Uterus (tissue), 4 donors: Measurements from ENCODE around the gene AGPAT1. TPM values are rescaled to one million over a fixed set of nuclear protein-coding genes. Genes with fewer than 3 reads are reported as not detected.

Source experiments
- DNase-seq, 2 donors: peaks; one replicate each; pipeline ENCODE4 v3.0.0-alpha.2; 2019 to 2020
- H3K27ac ChIP-seq, 2 donors: fragments of 200-600 bp; sonication (generic); 1 replicate in 1 of 2; 2 replicates in 1 of 2; pipeline ENCODE4 v1.5.1; 2016 to 2018
- H3K27me3 ChIP-seq, 2 donors: fragments of 200-600 bp; sonication (generic); one replicate each; pipeline ENCODE4 v1.5.1; 2018 to 2019; ENCODE audit warnings: control low read depth in 1 of 2
- H3K36me3 ChIP-seq, 2 donors: fragments of 200-600 bp; sonication (generic); one replicate each; pipeline ENCODE4 v1.5.1; 2019; ENCODE audit warnings: control low read depth in 1 of 2
- H3K4me1 ChIP-seq, 2 donors: fragments of 200-600 bp; sonication (generic); one replicate each; pipeline ENCODE4 v1.5.1; 2018 to 2019; ENCODE audit warnings: control low read depth in 1 of 2
- H3K4me3 ChIP-seq, 2 donors: fragments of 200-600 bp; sonication (generic); 1 replicate in 1 of 2; 2 replicates in 1 of 2; pipeline ENCODE4 v1.5.1; 2018 to 2019; ENCODE audit warnings: mild to moderate bottlenecking in 1 of 2
- H3K9me3 ChIP-seq, 2 donors: fragments of 200-600 bp; sonication (generic); one replicate each; pipeline ENCODE4 v1.5.1; 2019; ENCODE audit warnings: control low read depth in 1 of 2
- POLR2A ChIP-seq, 2 donors: fragments of 450-650 bp; IDR thresholded peaks; one replicate each; pipeline ENCODE4 v1.6.1; 2016; ENCODE audit warnings: antibody characterized with exemption in 2 of 2, mild to moderate bottlenecking in 1 of 2, moderate library complexity in 1 of 2
- intact Hi-C: fragments of 100-400 bp; cut with DNase I; formaldehyde crosslinking; loops from one replicate; pipeline ENCODE4 v1.15.1; 2023; ENCODE audit warnings: low total_unique reads
- total RNA-seq, 4 donors: library from RNA; depleted of rRNA in 3 of 4; stranded (reverse); fragments of >200 nt in 3 of 4; gene quantifications; one replicate each; pipeline versions ENCODE4 v1.1.0 to v1.2.4, GENCODE V29; 2014 to 2023
- TF ChIP-seq, protein P1 (sequence below), 4 experiments: fragments of 200-600 bp in 2 of 4; fragments of 450-650 bp in 2 of 4; sonication (generic) in 2 of 4; IDR thresholded peaks; one replicate each; pipeline ENCODE4 v1.5.1; 2016 to 2019; ENCODE audit warnings: antibody characterized with exemption in 4 of 4, mild to moderate bottlenecking in 2 of 4, moderate library complexity in 1 of 4
- donor health status: DM: yes; HTN: yes; CAD: no.

AGPAT1 gene
- total RNA-seq, 4 donors from 2014 or later = 14.2 to 71.2 (median 37.7) TPM

DNA sequence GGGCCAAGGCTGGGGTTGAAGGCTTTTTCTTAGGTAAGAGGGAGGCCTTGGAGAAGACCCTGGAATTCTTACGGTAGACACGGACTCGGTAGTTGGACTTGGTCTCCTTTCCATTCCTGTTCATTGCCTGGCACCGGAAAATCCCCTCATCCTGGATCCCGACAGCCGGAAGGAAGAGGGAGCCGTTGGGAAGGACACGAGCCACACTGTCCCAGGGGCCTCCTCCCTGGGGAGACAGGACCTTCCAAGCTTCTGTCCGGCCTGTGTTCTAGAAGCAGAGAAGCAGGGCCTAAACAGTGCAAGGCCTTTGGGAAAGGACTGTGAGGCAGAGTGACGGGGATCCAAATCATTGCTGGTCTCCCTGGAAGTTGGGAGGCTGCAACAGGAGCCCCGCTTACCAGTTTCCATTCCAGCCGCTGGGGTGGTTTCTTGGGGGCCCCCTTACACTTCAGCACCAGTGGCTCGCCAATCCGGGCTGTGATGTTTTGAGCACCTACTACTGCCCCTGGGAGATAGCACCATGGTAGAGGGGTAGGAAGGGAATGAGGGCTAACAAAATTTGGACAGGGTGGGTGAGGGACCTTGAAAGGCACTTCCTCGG, 7.7 kb upstream of the AGPAT1 start:
- Histone ChIP-seq H3K4me1 (peaks cover 9 to 14% of the 10 kb centered on the region in 2 donors), H3K9me3 (no peaks in the 10 kb centered on the region), H3K36me3 (no peaks in the 10 kb centered on the region), H3K27me3 (no peaks in the 10 kb centered on the region), H3K27ac (peak overlapping the region; percentile 83 to 100), H3K4me3 (no peak overlapping the region)
- no peak for DNase-seq
- no peak for TF ChIP-seq POLR2A (IDR thresholded peaks at IDR 0.05)
- TF ChIP-seq, protein P1, sequence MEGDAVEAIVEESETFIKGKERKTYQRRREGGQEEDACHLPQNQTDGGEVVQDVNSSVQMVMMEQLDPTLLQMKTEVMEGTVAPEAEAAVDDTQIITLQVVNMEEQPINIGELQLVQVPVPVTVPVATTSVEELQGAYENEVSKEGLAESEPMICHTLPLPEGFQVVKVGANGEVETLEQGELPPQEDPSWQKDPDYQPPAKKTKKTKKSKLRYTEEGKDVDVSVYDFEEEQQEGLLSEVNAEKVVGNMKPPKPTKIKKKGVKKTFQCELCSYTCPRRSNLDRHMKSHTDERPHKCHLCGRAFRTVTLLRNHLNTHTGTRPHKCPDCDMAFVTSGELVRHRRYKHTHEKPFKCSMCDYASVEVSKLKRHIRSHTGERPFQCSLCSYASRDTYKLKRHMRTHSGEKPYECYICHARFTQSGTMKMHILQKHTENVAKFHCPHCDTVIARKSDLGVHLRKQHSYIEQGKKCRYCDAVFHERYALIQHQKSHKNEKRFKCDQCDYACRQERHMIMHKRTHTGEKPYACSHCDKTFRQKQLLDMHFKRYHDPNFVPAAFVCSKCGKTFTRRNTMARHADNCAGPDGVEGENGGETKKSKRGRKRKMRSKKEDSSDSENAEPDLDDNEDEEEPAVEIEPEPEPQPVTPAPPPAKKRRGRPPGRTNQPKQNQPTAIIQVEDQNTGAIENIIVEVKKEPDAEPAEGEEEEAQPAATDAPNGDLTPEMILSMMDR (IDR thresholded peaks at IDR 0.05) = no peak
- intact Hi-C loops = no loop called here

DNA sequence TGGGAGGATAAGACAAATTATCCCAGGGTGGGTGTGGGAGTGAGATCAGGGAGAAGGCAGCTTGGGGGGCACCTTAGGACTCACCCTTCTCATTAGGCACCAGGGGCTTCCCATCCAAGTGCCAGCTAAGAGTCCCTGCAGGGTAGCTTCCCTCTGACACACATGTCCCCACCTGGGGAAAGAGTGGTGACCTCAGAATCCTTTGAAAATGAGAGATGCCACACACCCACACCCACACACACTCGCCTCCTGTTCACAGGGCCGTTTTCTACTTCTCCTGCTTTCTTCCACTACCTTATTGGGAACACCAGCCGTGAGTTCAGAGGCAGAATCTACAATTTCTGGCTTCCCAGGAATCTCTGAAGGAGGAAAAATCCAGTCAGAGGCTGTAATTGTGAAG, 7.1 kb upstream of the AGPAT1 start:
- TF ChIP-seq POLR2A (IDR thresholded peaks at IDR 0.05) = no peak
- TF ChIP-seq, protein P1 (IDR thresholded peaks at IDR 0.05) = no peak
- Histone ChIP-seq H3K36me3 (no peaks in the 10 kb centered on the region), H3K4me1 (peaks cover 9 to 14% of the 10 kb centered on the region in 2 donors), H3K27me3 (no peaks in the 10 kb centered on the region), H3K9me3 (no peaks in the 10 kb centered on the region), H3K4me3 (no peak overlapping the region), H3K27ac (peak overlapping the region; percentile 83 to 100)
- intact Hi-C loops = no loop called here
- DNase-seq = no peak

DNA sequence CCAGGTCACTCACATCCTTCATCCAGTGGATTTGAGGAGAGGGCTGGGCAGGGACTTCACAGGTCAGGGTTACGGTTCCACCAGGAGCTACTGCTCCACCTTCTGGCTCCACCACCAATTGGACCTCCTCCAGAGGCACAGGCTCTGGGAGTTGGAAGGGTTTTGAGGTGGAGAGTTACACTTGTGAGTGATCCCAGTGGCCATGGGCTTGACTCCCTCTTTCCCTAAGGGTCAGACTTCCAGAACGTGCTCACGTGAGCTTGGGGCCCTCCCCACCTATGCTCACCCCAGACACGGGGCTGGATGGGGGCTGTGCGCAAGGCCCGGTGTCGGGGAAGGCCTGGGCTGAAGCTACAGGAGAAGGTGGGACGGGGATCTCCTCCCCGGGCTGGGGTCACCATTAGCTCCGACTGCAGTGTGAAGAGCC, 6.7 kb upstream of the AGPAT1 start:
- intact Hi-C loops = no loop called here
- TF ChIP-seq POLR2A (IDR thresholded peaks at IDR 0.05) = no peak
- TF ChIP-seq, protein P1 (IDR thresholded peaks at IDR 0.05) = no peak
- Histone ChIP-seq H3K4me1 (peaks cover 9 to 14% of the 10 kb centered on the region in 2 donors), H3K36me3 (no peaks in the 10 kb centered on the region), H3K4me3 (no peak overlapping the region), H3K9me3 (no peaks in the 10 kb centered on the region), H3K27me3 (no peaks in the 10 kb centered on the region), H3K27ac (peak overlapping the region; percentile 3 to 100)
- DNase-seq = no peak

DNA sequence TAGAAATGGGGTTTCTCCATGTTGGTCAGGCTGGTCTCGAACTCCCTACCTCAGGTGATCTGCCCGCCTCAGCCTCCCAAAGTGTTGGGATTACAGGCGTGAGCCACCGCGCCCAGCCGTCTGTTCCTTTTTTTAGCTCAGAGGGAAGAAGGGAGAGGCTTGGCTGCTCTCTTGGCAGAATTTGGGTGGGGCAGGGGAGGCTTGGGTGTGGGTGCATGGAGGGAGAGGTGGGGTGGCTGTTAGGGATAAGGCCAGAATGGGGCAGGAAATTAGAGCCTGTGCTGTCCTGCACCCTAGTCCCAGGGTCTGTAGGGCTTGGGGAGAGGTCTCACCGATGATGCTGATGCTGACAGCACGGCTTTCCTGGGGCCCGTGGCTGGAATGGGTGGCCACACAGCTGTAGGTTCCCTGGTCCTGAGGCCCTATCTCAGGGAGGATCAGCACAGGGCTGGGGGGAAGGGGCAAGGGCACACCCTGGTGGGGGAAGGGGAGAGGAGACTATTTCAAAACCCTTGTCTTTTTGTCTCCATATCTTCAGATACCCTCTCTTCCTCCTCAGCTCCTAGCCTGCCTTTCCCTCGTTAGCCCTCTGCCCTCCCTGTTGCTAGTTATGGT, 6.1 kb upstream of the AGPAT1 start:
- H3K27ac ChIP-seq = peak overlapping the region; percentile 3 to 100
- no peak for DNase-seq
- no peaks in the 10 kb centered on the region for H3K27me3 ChIP-seq
- intact Hi-C loops = no loop called here
- H3K36me3 ChIP-seq = no peaks in the 10 kb centered on the region
- peaks cover 9 to 14% of the 10 kb centered on the region in 2 donors for H3K4me1 ChIP-seq
- TF ChIP-seq POLR2A (IDR thresholded peaks at IDR 0.05) = no peak
- TF ChIP-seq, protein P1 (IDR thresholded peaks at IDR 0.05) = no peak
- no peaks in the 10 kb centered on the region for H3K9me3 ChIP-seq
- no peak overlapping the region for H3K4me3 ChIP-seq

DNA sequence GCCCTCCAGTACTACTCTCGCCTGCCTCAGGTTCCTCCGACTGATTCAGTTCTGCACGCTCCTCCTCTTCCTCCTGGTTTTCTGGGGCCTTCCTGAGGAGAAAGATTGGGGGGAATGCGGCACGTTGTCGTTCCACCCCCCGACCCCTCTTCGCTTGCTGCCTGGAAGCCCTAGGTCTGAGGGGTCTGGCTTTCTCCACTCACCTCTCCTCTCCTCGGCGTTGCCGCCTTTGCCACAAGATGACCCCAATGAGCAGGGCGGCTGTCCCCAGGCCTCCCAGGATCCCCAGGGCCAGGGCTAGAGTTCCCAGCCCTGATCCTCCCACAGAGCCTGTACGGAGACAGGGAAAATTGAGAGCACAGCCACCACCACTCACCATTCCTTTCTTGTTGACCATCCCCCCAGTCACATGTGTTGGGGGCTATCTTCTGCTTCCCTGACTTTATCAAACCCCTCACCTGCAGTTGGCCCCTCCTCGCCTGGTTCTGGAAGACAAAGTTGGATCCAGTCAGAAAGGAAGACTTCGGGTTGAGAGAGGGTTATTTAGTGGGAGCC, 5.3 kb upstream of the AGPAT1 start:
- DNase-seq = no peak

More for the DNA sequence above, 5.3 kb upstream of the AGPAT1 start:
- H3K27me3 ChIP-seq = no peaks in the 10 kb centered on the region
- H3K4me1 ChIP-seq = peaks cover 9 to 14% of the 10 kb centered on the region in 2 donors
- H3K9me3 ChIP-seq = no peaks in the 10 kb centered on the region
- H3K27ac ChIP-seq = peak overlapping the region in 1 of 2 donors; percentile 100
- no peaks in the 10 kb centered on the region for H3K36me3 ChIP-seq
- H3K4me3 ChIP-seq = no peak overlapping the region
- TF ChIP-seq, protein P1 (IDR thresholded peaks at IDR 0.05) = no peak
- TF ChIP-seq POLR2A (IDR thresholded peaks at IDR 0.05) = no peak
- intact Hi-C loops = no loop called here
